Measurements from ENCODE around the gene DIDO1.

The DIDO1 gene

GRCh38 chr20:62920039-62920645, 6.2 kb downstream of the DIDO1 start:
- no peak overlapping the region for H2BK5ac ChIP-seq (ENCODE audit: low read length)
- WGBS (ENCODE audit: extremely low coverage, insufficient coverage, low lambda C conversion rate), result no CpG with 5 or more reads among the region's 10 CpGs
- H3K4ac ChIP-seq (ENCODE audit: low read depth, low read length), result no peak overlapping the region
- no peaks in the 10 kb centered on the region for H3K36me3 ChIP-seq (ENCODE audit: control insufficient read depth, insufficient read depth, low read length)
- H3K18ac ChIP-seq (ENCODE audit: low read length), result no peak overlapping the region
- H3K56ac ChIP-seq (ENCODE audit: low read length), result no peak overlapping the region
- H3K4me2 ChIP-seq (ENCODE audit: low read length), result no peak overlapping the region
- no peak overlapping the region for H4K8ac ChIP-seq (ENCODE audit: low read depth, low read length)
- H3K4me1 ChIP-seq (ENCODE audit: control insufficient read depth, low read depth, low read length), result peaks cover 20% of the 10 kb centered on the region
- no peaks in the 10 kb centered on the region for H3K27me3 ChIP-seq (ENCODE audit: insufficient read depth, low read length, poor library complexity)
- no peak overlapping the region for H2BK15ac ChIP-seq (replicated peaks; ENCODE audit: low read depth)
- no peak overlapping the region for H4K5ac ChIP-seq (ENCODE audit: low read length)
- H3K4me3 ChIP-seq (ENCODE audit: low read length), result no peak overlapping the region
- H2BK120ac ChIP-seq (ENCODE audit: low read depth, low read length), result no peak overlapping the region
- peak overlapping the region; percentile 14 for H3K9ac ChIP-seq (ENCODE audit: low read length)
- H3K79me2 ChIP-seq (ENCODE audit: control insufficient read depth, insufficient read depth, low read length), result peaks cover 93% of the 10 kb centered on the region
- peaks cover 8% of the 10 kb centered on the region for H3K79me1 ChIP-seq (ENCODE audit: low read length)
- DNase-seq, result no peak
- H3K23ac ChIP-seq (ENCODE audit: low read length), result peak overlapping the region; percentile 91
- no peak overlapping the region for H3K27ac ChIP-seq (ENCODE audit: low read depth, low read length)
- H2AK5ac ChIP-seq (ENCODE audit: low read length), result no peak overlapping the region

- Histone ChIP-seq H2AK5ac (ENCODE audit: low read length) (no peak overlapping the region), H3K4me3 (ENCODE audit: low read length) (no peak overlapping the region), H3K23ac (ENCODE audit: low read length) (no peak overlapping the region), H2BK15ac (replicated peaks; ENCODE audit: low read depth) (no peak overlapping the region), H3K18ac (ENCODE audit: low read length) (no peak overlapping the region), H3K79me2 (ENCODE audit: control insufficient read depth, insufficient read depth, low read length) (peaks cover 93% of the 10 kb centered on the region), H3K36me3 (ENCODE audit: control insufficient read depth, insufficient read depth, low read length) (no peaks in the 10 kb centered on the region), H3K4me1 (ENCODE audit: control insufficient read depth, low read depth, low read length) (peaks cover 16% of the 10 kb centered on the region), H3K4ac (ENCODE audit: low read depth, low read length) (no peak overlapping the region), H3K4me2 (ENCODE audit: low read length) (no peak overlapping the region), H3K9ac (ENCODE audit: low read length) (no peak overlapping the region), H3K56ac (ENCODE audit: low read length) (no peak overlapping the region), H2BK120ac (ENCODE audit: low read depth, low read length) (no peak overlapping the region), H2BK5ac (ENCODE audit: low read length) (no peak overlapping the region), H3K27ac (ENCODE audit: low read depth, low read length) (no peak overlapping the region), H3K79me1 (ENCODE audit: low read length) (peaks cover 10% of the 10 kb centered on the region), H4K5ac (ENCODE audit: low read length) (no peak overlapping the region), H3K27me3 (ENCODE audit: insufficient read depth, low read length, poor library complexity) (no peaks in the 10 kb centered on the region), H4K8ac (ENCODE audit: low read depth, low read length) (no peak overlapping the region)
- no CpG with 5 or more reads among the region's 6 CpGs for WGBS (ENCODE audit: extremely low coverage, insufficient coverage, low lambda C conversion rate)
- no peak for DNase-seq
These were observed 7.5 kb downstream of the DIDO1 start for GRCh38 chr20:62918831-62919230.

GRCh38 chr20:62918147-62918546, 8.2 kb downstream of the DIDO1 start:
- no CpG with 5 or more reads among the region's 3 CpGs for WGBS (ENCODE audit: extremely low coverage, insufficient coverage, low lambda C conversion rate)
- H3K79me1 ChIP-seq (ENCODE audit: low read length), result peaks cover 14% of the 10 kb centered on the region
- no peaks in the 10 kb centered on the region for H3K27me3 ChIP-seq (ENCODE audit: insufficient read depth, low read length, poor library complexity)
- H3K18ac ChIP-seq (ENCODE audit: low read length), result no peak overlapping the region
- no peak overlapping the region for H4K5ac ChIP-seq (ENCODE audit: low read length)
- H3K36me3 ChIP-seq (ENCODE audit: control insufficient read depth, insufficient read depth, low read length), result peaks cover under 1% of the 10 kb centered on the region
- no peak overlapping the region for H4K8ac ChIP-seq (ENCODE audit: low read depth, low read length)
- H2BK15ac ChIP-seq (replicated peaks; ENCODE audit: low read depth), result no peak overlapping the region
- peaks cover 16% of the 10 kb centered on the region for H3K4me1 ChIP-seq (ENCODE audit: control insufficient read depth, low read depth, low read length)
- H3K27ac ChIP-seq (ENCODE audit: low read depth, low read length), result no peak overlapping the region
- H2BK120ac ChIP-seq (ENCODE audit: low read depth, low read length), result no peak overlapping the region
- no peak overlapping the region for H3K4me3 ChIP-seq (ENCODE audit: low read length)
- H3K9ac ChIP-seq (ENCODE audit: low read length), result no peak overlapping the region
- H3K56ac ChIP-seq (ENCODE audit: low read length), result no peak overlapping the region
- no peak overlapping the region for H3K4ac ChIP-seq (ENCODE audit: low read depth, low read length)
- H2AK5ac ChIP-seq (ENCODE audit: low read length), result no peak overlapping the region
- DNase-seq, result no peak
- no peak overlapping the region for H2BK5ac ChIP-seq (ENCODE audit: low read length)
- H3K79me2 ChIP-seq (ENCODE audit: control insufficient read depth, insufficient read depth, low read length), result peaks cover 92% of the 10 kb centered on the region
- H3K4me2 ChIP-seq (ENCODE audit: low read length), result no peak overlapping the region
- no peak overlapping the region for H3K23ac ChIP-seq (ENCODE audit: low read length)

GRCh38 chr20:62917720-62918119, 8.6 kb downstream of the DIDO1 start:
- no peak overlapping the region for H2BK15ac ChIP-seq (replicated peaks; ENCODE audit: low read depth)

GRCh38 chr20:62916703-62917476, 9.4 kb downstream of the DIDO1 start:
- no peak overlapping the region for H3K23ac ChIP-seq (ENCODE audit: low read length)
- peaks cover 90% of the 10 kb centered on the region for H3K79me2 ChIP-seq (ENCODE audit: control insufficient read depth, insufficient read depth, low read length)
- no CpG with 5 or more reads among the region's 10 CpGs for WGBS (ENCODE audit: extremely low coverage, insufficient coverage, low lambda C conversion rate)
- H4K5ac ChIP-seq (ENCODE audit: low read length), result no peak overlapping the region
- no peak overlapping the region for H3K4me2 ChIP-seq (ENCODE audit: low read length)
- no peak overlapping the region for H3K27ac ChIP-seq (ENCODE audit: low read depth, low read length)
- H3K4ac ChIP-seq (ENCODE audit: low read depth, low read length), result no peak overlapping the region
- H2BK5ac ChIP-seq (ENCODE audit: low read length), result no peak overlapping the region
- H3K36me3 ChIP-seq (ENCODE audit: control insufficient read depth, insufficient read depth, low read length), result peaks cover 3% of the 10 kb centered on the region
- H3K18ac ChIP-seq (ENCODE audit: low read length), result no peak overlapping the region
- peaks cover 16% of the 10 kb centered on the region for H3K4me1 ChIP-seq (ENCODE audit: control insufficient read depth, low read depth, low read length)
- no peak overlapping the region for H3K56ac ChIP-seq (ENCODE audit: low read length)
- H2BK15ac ChIP-seq (replicated peaks; ENCODE audit: low read depth), result no peak overlapping the region
- no peaks in the 10 kb centered on the region for H3K27me3 ChIP-seq (ENCODE audit: insufficient read depth, low read length, poor library complexity)
- no peak overlapping the region for H3K4me3 ChIP-seq (ENCODE audit: low read length)
- no peak overlapping the region for H2AK5ac ChIP-seq (ENCODE audit: low read length)
- H2BK120ac ChIP-seq (ENCODE audit: low read depth, low read length), result no peak overlapping the region
- H3K9ac ChIP-seq (ENCODE audit: low read length), result no peak overlapping the region
- H3K79me1 ChIP-seq (ENCODE audit: low read length), result peaks cover 18% of the 10 kb centered on the region
- DNase-seq, result no peak
- no peak overlapping the region for H4K8ac ChIP-seq (ENCODE audit: low read depth, low read length)

More at GRCh38 chr20:62917720-62918119, 8.6 kb downstream of the DIDO1 start:
- H2BK5ac ChIP-seq (ENCODE audit: low read length), result no peak overlapping the region
- H4K5ac ChIP-seq (ENCODE audit: low read length), result no peak overlapping the region
- no peak overlapping the region for H3K4me2 ChIP-seq (ENCODE audit: low read length)
- H3K27me3 ChIP-seq (ENCODE audit: insufficient read depth, low read length, poor library complexity), result no peaks in the 10 kb centered on the region
- no peak overlapping the region for H3K27ac ChIP-seq (ENCODE audit: low read depth, low read length)
- no peak overlapping the region for H3K9ac ChIP-seq (ENCODE audit: low read length)
- H3K4me3 ChIP-seq (ENCODE audit: low read length), result no peak overlapping the region
- no peak overlapping the region for H4K8ac ChIP-seq (ENCODE audit: low read depth, low read length)
- H3K23ac ChIP-seq (ENCODE audit: low read length), result no peak overlapping the region
- no peak overlapping the region for H3K56ac ChIP-seq (ENCODE audit: low read length)
- H2AK5ac ChIP-seq (ENCODE audit: low read length), result no peak overlapping the region
- no peak for DNase-seq
- no peak overlapping the region for H2BK120ac ChIP-seq (ENCODE audit: low read depth, low read length)
- peaks cover 92% of the 10 kb centered on the region for H3K79me2 ChIP-seq (ENCODE audit: control insufficient read depth, insufficient read depth, low read length)
- peaks cover 3% of the 10 kb centered on the region for H3K36me3 ChIP-seq (ENCODE audit: control insufficient read depth, insufficient read depth, low read length)
- H3K79me1 ChIP-seq (ENCODE audit: low read length), result peaks cover 16% of the 10 kb centered on the region
- H3K18ac ChIP-seq (ENCODE audit: low read length), result no peak overlapping the region
- peaks cover 16% of the 10 kb centered on the region for H3K4me1 ChIP-seq (ENCODE audit: control insufficient read depth, low read depth, low read length)
- H3K4ac ChIP-seq (ENCODE audit: low read depth, low read length), result no peak overlapping the region
- no CpG with 5 or more reads among the region's 3 CpGs for WGBS (ENCODE audit: extremely low coverage, insufficient coverage, low lambda C conversion rate)
